Epithelial cell of prostate (primary cell): Measurements from ENCODE around the gene TBC1D1.

Experiments used
- DNase-seq: peaks from one replicate; pipeline ENCODE4 v3.0.0-alpha.2; 2011; ENCODE audit warnings: low read depth, low spot score
- H3K27ac ChIP-seq: fragments of 450-650 bp; 2 replicates; pipeline ENCODE4 v1.5.1; 2017; ENCODE audit warnings: mild to moderate bottlenecking

Gene TBC1D1

GRCh38 chr4:38178392-38178995 is 287.6 kb downstream of the TBC1D1 start:
- no peak for DNase-seq
- no peak overlapping the region for H3K27ac ChIP-seq

GRCh38 chr4:38179690-38180377 is 288.9 kb downstream of the TBC1D1 start:
- peak; percentile 49 for DNase-seq
- H3K27ac ChIP-seq: peak overlapping the region; percentile 56

- H3K27ac ChIP-seq: peak overlapping the region; percentile 56
- DNase-seq: no peak
These were observed 289.6 kb downstream of the TBC1D1 start for GRCh38 chr4:38180456-38180855.

DNA sequence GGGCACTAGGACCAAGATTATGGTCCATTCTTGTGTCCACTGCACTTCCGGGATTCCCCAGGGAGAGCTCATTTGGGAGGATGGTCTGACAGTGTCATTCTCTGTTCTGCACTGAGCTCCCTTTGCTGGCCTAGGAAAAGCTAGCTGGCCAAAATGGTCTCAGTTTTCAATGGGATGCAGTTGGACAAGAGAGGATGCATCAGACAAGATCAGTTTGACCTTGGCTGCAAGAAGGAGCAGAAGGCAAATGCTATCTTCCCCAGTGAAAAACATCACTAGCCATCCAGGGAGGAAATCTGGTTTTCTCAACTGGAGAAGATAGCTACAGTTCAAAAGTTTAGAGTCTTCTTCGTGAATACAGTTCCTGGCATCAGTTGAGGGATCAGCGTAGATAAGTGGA is 290.4 kb downstream of the TBC1D1 start:
- H3K27ac ChIP-seq: no peak overlapping the region

GRCh38 chr4:38182334-38182998 is 291.6 kb downstream of the TBC1D1 start:
- no peak for DNase-seq
- no peak overlapping the region for H3K27ac ChIP-seq

More for the DNA sequence above, 290.4 kb downstream of the TBC1D1 start:
- DNase-seq: no peak

DNA sequence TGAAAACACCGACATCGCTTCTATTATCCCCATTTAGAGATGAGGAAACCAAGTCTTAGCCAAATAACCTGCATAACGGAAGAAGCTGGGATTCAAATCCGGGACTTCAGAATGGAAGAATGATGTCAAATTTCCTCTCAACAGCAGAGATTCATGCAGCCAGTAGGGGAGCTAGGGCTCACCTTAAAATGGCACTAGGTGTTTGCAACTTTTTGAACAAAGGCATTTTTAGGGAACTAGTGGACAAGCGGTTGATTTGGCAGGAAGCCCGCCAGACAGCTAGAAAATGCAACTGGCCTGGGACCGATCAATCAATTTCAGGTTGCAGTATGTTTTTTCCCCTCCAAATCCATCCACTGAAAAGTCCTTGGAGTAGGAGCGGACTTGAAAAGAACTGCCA is 293.5 kb downstream of the TBC1D1 start:
- DNase-seq: no peak
- no peak overlapping the region for H3K27ac ChIP-seq

DNA sequence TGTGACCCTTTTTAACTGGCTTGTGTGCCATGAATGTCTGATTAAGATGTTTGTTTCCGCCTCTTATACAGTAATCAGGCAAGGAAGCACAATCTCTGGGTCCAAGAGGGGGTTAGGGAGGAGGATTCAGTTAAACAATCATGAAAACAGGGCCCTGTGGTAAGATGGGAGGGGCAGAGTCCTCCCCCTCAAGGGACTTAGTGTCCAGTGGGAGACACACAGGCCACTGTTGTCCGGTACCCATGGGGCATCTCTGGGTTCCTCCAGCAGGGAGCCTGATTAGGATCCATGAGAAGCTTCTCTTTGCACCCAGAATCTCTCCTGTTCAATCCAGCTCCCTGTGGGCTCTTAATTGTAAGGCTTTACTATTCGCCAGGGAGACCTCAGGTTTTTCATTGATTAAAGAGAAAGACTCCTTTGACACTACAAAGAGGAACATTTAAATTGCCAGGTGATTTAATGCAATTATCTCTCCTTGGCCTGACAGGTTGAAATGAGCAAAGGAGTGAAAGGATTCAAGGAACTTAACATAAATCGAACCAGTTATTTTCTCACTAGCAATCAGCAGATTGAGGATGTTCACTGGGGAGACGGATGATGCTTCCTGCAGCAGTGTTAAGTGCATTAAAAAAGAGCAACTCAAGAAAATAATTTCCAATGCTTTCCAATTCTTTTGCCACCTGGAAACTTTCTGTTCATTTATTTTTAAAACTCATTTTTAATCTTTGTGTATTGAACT is 294.7 kb downstream of the TBC1D1 start:
- no peak overlapping the region for H3K27ac ChIP-seq
- DNase-seq: no peak

- no peak for DNase-seq
- H3K27ac ChIP-seq: peak overlapping the region; percentile 86
These were observed 297.3 kb downstream of the TBC1D1 start for GRCh38 chr4:38188136-38188535.

DNA sequence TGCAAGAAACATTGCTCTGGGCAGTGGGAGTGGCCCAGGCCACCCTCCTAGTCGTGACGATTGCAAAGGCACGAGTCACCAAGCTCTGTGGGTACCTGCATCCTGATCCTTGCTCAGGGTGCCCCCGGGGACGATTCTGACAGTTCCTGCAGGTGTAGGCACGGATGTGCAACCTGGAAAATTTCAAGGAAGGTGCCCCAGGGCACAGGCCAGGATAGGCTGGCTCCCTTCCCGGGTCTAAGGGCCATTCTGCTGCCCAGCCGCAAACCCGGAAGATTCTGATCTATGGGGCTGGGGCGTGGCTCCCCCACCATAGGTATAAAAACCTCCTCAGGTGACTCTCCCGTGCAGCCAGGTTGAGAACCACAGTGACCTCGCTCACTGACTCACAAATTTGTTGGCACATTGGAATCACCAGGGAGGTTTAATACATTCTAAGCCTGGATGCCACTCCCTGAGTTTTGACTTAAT is 297.8 kb downstream of the TBC1D1 start:
- H3K27ac ChIP-seq: peak overlapping the region; percentile 86
- DNase-seq: peak; percentile 79
